Daoy (cell line): Measurements from ENCODE around the gene KRTAP22-2. TPM values are rescaled to one million over a fixed set of nuclear protein-coding genes. Genes with fewer than 3 reads are reported as not detected.
A peak's percentile ranks its signal among the peaks of the same experiment; 100 is the strongest.

Experiments
- DNase-seq: peaks from one replicate; pipeline ENCODE4 v3.0.0-alpha.2; 2015; ENCODE audit warnings: low read depth
- total RNA-seq: library from RNA; depleted of rRNA; stranded (reverse); fragments of >200 nt; shearing (Covaris generic); gene quantifications from 2 replicates; pipeline ENCODE4 v1.2.3, GENCODE V29; 2014; rRNA removed

The KRTAP22-2 gene
- not detected in 2 replicates for total RNA-seq

GRCh38 chr21:30590297-30590696, at the start of gene KRTAP22-2:
Gene KRTAP22-2, minus strand, starts transcription at chr21:30590397.
- no peak for DNase-seq

GRCh38 chr21:30638686-30639085, 48.5 kb upstream of the KRTAP22-2 start:
- no peak for DNase-seq

DNA sequence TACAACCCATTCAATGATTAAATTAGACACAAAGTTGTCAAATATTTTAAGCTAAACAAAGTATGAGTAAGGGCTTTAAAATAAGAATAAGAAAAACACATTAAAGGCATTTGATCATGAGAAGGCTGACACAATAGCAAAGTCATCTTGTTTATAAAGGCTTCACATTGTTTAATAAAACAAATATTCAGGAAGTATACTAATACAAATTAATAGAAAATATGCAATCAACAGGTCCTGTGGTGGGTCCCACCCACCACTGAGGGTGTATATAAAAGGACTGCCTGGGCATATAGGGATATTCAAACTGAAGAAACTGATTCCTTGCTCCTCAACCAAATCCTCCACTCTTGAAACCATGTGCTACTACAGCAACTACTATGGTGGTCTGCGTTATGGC, 44.7 kb upstream of the KRTAP22-2 start, which contains the start of gene KRTAP20-2:
Gene KRTAP20-2, plus strand, starts transcription at position 301 of the 400 bp plus-strand sequence. Its CDS starts 58 bp downstream, at position 359.
- no peak for DNase-seq

DNA sequence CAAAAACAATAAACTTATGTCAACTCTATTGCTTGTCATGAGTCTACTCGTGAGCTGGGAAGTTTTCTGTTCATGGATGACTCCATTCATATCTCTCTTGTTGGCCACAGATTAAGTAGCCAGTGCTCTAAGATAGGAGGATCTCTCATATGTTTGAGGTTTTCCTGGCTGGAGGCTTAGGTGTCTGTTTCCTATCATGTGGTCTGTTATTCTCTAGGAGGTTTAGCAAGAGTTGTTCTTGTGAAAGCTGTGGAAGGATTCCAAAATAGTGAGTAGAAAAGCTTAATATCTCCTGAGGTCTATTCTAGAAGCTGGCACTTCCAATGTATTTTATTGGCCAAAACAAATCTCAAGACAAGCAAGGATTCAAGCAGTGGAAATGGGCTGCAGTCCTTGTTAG, 39.0 kb upstream of the KRTAP22-2 start:
- DNase-seq = no peak

DNA sequence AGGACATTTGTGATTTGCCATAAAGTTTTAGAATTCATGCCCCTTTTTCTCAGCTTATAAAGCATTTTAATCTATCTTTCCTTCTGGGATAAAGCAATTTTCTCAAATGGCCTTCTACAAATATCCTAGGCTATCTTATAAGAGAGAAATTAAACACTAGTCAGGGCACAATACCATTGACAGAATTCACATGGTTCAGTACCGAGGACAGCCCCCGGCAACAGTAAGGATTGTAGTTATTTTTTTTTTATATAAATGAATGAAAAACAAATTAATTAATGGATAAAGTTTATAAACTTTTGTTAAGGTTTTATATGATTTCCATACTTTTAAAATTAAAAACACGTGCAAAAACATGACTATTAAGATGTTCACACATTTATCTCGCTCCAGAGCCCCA, 37.9 kb upstream of the KRTAP22-2 start:
- DNase-seq = no peak

- DNase-seq = no peak
Observed at GRCh38 chr21:30625449-30626165, 35.4 kb upstream of the KRTAP22-2 start.

- no peak for DNase-seq
Observed at GRCh38 chr21:30623362-30623761, 33.2 kb upstream of the KRTAP22-2 start.

GRCh38 chr21:30620522-30620921, 30.3 kb upstream of the KRTAP22-2 start, which contains the start of gene KRTAP20-4:
Gene KRTAP20-4, plus strand, starts transcription at chr21:30620627.
- DNase-seq = no peak

GRCh38 chr21:30620080-30620479, 29.9 kb upstream of the KRTAP22-2 start:
- DNase-seq = no peak

GRCh38 chr21:30616125-30616524, 25.9 kb upstream of the KRTAP22-2 start, which contains the start of gene KRTAP20-1:
Gene KRTAP20-1, plus strand, starts transcription at chr21:30616425. Its CDS starts 30 bp downstream, at chr21:30616455.
- no peak for DNase-seq

GRCh38 chr21:30615199-30615598, 25.0 kb upstream of the KRTAP22-2 start:
- no peak for DNase-seq

DNA sequence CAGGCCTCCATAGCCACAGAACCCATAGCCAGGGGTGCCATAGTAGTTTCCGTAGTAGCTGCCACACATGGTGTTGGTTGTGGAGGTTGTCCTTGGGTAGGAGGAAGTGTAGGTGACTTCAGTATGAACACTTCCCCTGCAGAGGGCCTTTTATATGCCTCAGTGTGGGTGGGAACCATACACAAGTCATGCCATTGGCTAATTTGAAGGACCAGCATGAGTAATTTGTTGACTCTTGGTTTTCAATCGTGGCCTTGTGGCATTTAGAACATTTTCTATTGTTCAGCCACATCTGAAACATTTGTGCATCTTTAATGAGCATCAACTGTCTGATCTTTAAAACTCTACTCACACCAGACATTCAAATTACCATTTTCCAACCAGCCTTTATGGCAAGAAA, 23.6 kb upstream of the KRTAP22-2 start, which contains the start of gene KRTAP6-1:
Gene KRTAP6-1, minus strand, starts transcription at position 95 of the 400 bp plus-strand sequence. Its CDS starts 26 bp downstream, at position 69.
- no peak for DNase-seq

DNA sequence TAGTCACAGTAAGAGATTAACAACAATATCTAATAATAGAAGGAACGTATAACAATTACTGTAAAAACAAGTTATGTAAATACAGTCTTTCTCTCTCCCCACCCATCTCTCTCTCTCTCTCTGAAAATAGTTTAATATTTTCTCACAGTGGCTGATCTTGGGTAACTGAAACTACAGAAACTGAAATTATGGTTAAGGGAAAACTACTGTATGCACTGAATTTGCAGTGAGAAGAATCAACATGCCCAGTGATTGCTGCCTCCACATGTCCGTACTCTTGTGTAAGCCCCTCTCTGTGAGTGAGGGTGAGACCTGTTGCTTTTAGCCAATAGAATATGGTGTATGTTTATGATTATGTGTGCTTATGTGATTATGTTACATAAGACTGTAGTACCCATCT, 21.9 kb upstream of the KRTAP22-2 start:
- no peak for DNase-seq

DNA sequence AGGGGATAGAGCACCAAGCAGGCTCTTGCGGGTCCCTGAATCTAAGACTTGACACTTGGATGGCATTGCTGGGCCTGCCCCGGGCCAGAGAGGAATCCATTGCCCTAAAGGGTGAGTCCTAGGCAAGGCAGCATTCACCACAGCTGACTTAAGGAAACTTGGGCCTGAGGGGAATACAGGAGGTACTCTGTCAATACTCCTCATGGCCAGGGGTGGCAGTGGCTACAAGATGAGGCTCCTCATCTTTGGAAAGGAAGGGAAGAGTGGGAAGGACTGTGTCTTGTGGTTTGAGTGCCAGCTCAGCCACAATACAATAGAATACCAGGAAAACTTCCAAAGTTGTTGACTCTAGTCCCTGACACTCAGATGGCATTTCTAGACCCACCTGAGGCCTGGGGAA, 15.8 kb upstream of the KRTAP22-2 start:
- no peak for DNase-seq

GRCh38 chr21:30600787-30601186, 10.6 kb upstream of the KRTAP22-2 start, which contains the start of gene KRTAP22-1:
Gene KRTAP22-1, plus strand, starts transcription at chr21:30601087.
- DNase-seq = no peak

GRCh38 chr21:30598802-30599201, 8.6 kb upstream of the KRTAP22-2 start, which contains the start of gene KRTAP6-2:
Gene KRTAP6-2, minus strand, starts transcription at chr21:30598902. Its CDS starts 28 bp downstream, at chr21:30598874.
- no peak for DNase-seq

DNA sequence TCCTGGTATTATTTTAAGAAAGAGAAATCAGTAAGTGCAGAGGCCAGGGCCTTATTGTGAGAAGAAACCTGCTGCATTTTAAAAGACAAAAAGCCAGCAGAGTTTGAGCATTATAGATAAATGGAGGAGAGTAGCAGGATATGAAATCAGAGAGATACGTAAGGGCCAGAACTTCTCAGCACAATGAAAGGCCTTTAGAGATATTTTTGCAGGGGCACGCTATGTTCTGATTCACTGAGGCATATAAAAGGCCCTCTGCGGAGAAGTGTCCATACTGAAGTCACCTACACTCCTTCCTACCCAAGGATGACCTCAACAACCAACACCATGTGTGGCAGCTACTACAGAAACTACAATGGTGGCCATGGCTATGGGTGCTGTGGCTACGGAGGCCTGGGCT, 1.9 kb upstream of the KRTAP22-2 start, which contains the start of gene KRTAP6-3:
Gene KRTAP6-3, plus strand, starts transcription at position 301 of the 400 bp plus-strand sequence. Its CDS starts 6 bp downstream, at position 307.
- no peak for DNase-seq

GRCh38 chr21:30582870-30583269, 7.3 kb downstream of the KRTAP22-2 start:
- DNase-seq = no peak

DNA sequence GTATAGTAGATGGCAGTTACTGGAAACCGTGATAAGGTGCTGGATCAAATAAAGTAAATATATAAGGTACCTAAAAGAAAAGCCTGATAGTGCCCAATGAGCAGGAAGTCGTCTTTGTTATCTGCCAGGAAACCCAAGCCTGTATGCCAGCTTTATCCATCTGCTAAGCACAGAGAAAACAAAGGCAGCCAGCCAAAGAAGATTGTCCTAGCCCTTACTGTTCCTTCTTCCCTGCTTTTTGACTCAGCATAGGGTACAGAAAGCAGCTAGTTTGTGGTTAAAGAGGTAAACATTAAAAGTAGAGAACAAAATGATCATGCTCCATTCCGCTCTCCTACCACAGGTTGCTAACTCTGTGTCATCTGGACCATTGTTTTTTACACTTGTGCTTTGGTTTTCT, 10.1 kb downstream of the KRTAP22-2 start:
- peak; percentile 8 for DNase-seq

DNA sequence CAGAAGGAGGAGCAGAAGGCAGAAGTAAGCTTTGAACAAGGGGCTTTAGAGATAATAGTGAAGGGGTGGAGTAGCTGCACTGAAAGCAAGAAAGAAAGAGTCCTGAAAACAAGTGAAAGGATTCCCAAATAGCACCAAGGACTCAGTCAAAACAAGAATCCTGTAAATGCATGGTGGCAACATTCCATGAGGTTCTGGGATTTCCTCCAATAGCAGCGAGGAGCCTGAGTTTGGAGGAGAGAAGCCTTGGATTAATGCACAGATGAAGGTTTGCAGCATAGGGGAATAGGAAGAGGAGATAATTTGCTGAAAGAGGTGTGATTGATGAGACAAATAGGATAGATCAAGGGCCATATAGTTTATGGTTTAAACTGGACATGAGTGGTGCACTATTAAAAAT, 10.9 kb downstream of the KRTAP22-2 start:
- DNase-seq = no peak

DNA sequence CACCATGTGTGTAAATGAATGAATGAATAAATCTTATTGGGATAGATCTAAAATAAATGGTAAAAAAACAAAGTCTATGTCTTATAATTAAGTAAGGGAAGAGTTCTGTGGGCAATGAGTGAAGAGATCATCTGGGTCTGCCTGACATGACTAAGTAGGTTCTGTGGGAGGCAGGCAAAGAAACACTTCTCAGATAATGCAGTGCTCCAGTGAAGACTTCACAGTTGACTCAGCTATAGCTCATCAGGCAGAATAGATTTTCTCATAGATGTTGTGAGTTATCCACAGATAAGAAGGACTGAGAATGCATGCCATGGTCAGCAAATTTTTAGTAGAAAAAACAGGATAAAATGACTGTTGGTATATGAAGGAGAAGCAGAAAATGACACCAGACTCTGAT, 12.4 kb downstream of the KRTAP22-2 start:
- peak; percentile 63 for DNase-seq

DNA sequence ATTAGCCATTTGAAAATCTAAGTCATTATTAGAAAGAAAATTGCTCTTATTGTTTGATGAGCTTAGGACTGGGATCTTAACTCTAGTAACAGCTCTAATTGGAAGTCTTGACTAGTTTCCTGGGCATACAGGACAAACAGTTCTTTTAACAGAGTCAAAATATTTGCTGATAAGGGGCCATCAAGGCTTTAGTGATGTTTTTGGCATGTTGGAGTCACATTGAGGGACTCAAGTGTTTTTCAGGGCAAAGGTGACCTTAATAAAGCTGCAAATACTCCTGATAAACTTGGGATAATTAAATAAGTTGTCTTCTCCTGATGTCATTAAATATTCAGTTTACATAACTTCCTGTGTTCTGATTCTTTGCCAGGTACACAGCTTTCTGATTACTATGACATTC, 22.6 kb downstream of the KRTAP22-2 start:
- no peak for DNase-seq

DNA sequence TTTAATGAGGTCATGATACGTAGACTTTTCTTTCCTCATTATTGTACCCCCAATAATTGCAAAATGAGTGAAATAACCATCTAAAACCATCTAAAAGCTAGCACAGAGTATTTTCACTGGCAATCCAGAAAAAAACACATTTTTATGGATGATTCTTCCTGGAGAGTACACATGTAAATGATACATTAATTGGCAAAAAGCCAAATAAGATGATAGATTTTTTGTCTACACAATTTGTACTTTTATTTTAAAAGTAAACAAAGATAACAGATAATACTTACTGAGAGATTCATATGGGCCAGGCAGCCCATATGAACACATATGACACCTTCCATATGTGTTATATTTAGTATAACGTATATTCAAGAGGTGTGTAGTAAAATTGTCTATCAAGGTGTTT, 26.6 kb downstream of the KRTAP22-2 start:
- no peak for DNase-seq
